SIG-M5 treated with dmso at 0.1 percent for 504 hours (cell line): ENCODE data around the gene ARHGEF3.

Experiments used
- DNase-seq: peaks from one replicate; lab custom pipeline; 2025; ENCODE audit not compliant: unreplicated experiment; lab: John Stamatoyannopoulos, UW

The ARHGEF3 gene, protein sequence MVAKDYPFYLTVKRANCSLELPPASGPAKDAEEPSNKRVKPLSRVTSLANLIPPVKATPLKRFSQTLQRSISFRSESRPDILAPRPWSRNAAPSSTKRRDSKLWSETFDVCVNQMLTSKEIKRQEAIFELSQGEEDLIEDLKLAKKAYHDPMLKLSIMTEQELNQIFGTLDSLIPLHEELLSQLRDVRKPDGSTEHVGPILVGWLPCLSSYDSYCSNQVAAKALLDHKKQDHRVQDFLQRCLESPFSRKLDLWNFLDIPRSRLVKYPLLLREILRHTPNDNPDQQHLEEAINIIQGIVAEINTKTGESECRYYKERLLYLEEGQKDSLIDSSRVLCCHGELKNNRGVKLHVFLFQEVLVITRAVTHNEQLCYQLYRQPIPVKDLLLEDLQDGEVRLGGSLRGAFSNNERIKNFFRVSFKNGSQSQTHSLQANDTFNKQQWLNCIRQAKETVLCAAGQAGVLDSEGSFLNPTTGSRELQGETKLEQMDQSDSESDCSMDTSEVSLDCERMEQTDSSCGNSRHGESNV

DNA sequence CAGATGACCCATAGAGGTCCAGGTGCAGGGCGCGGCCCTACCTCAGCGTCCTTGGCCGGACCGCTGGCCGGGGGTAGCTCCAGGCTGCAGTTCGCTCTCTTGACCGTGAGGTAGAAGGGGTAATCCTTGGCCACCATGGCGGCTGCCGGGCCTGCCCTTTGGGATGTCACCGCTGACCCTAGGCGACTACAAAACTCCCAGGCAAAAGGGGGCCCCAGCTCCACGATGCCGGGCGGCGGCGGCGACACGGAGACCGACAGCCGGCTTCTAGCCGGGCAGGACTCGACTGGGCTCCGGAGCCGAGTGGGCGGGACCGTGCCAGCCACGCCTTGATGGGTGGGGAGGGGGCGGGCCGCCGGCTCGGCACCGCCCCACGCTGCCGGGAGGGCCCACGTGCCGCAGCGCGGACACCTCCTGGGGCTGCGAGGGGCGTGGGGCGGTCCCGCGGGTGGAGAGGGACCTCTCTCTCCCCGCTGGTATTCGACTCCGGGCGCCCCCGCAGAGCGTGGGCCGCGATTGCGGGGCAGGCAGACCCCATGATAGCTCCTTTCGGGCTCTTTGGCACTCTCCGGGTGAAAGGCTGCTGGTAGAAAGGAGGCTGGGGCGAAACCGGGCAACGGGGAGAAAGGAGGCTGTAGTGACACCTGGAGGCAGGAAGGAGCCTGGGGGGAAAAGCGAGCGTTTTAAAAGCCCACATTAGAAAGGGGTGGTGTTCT lies at the start of gene ARHGEF3:
TSS of gene ARHGEF3 (minus strand) at position 288 of the 716 bp plus-strand sequence. CDS start at position 137, 151 bp downstream.
- peak; percentile 81 for DNase-seq

DNA sequence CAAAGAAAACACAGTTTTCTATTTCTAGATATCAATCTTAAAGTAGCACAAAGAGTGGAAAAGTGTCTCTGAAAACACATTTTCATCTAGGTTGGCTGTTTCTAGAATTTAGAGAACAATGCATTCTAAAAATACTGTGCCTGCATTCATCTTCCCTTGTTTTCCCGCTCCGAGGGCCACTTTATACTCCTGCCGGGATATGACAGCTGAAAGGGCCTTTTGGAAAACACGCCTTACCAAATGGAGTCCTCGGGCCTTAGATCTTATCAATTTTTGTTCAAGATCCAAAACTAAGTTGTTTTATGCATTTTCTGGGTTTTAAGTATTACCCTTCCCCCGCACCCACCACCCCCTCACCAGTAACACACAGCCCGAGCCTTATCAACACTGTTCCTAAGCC lies 47.9 kb upstream of the ARHGEF3 start:
- DNase-seq = no peak

DNA sequence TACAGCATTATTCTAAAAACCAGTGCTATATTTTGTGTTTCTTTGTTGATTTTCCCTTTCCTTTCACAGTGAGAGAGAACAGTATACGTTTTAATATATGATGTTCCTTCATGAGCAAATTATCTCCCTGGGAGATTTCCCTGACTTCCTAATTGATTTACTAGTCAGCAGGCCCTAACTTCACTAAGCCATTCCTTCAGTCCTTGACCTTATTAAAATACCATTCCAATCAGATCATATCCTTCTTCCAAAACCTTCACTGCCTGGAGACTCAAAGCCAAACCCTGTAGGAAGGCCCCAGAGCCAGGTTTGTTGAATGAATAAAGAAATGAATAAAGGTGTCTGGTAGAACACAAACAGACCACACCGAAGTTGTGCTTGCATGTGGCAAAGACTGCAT lies 43.8 kb upstream of the ARHGEF3 start:
- no peak for DNase-seq

DNA sequence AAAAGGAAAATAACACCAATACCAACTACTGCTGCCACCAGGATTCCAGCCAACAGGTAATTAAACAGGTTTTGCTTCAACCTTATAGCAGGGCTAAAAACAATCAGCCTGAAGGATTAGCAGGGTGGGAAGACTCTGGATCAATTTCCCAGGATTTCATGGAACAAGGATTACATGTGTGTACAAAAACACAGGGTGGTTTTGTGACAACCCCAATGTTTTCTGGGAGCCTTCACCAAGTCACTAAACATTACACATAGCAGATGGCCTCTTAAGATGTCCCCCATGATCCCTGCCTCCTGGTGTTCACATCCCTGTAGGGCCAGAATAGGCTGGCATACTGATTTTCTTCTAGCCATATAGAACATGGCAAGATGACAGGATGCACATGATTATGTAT lies 42.8 kb upstream of the ARHGEF3 start:
- no peak for DNase-seq

DNA sequence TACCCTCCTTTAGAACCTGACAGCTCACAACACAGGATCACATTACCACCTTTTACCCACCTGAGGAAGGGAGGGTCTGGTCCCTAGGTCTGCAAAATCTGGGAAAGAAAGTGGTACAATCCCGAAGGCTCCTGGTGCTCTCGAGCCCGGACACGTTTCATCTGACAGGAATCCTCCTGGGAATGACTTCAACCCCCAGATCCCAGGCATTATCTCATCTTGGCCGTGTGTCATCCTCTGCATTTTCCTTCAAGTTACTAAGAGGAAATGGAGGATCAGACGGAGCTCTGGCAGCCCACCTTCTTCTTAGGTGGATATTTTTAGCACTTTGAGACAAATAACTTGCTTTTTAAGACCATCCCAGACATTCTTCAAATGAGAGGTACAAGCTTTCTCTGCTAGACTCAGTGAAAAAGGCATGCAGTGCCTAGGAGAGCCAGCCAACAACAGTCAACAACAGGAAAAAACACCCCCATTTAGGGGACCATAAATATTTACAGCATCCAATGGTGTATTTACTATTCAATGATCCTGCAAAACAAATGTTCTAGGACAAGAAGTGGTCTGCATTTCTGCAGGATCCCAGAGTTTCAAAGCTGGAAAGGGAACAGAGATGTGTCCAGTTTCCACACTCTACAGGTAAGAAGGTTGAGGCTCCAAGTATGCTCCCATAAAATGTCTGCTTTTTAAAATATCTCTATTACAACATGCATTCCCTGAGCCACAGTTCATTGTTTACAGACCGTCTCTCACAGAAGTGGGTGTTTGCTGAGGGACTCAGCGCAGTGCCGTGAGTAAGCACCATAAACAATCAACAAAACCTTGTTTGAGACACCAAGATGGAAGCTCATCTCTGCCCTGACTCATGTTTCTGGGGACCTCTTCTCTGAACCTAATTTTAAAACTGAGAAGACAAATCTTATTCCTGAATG lies 38.3 kb upstream of the ARHGEF3 start:
- DNase-seq = no peak

DNA sequence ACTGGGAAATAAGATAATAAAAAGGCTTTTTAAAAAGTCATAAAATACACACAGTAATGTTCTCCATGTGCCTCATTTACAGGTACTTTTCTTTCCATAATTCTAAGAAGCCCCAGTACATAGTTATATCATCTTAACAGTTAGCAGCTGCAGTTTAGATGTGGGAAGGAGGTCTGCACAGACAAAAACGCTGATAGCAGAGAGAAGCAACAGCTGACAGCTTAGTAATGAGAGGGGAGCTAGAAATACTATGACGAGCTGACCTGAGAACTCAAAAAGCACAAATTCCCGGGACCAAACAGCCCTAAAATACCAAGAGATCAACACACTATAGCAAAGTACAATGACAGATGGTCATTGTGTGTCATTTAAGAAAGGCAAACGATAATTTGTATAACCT lies 36.7 kb upstream of the ARHGEF3 start:
- no peak for DNase-seq

DNA sequence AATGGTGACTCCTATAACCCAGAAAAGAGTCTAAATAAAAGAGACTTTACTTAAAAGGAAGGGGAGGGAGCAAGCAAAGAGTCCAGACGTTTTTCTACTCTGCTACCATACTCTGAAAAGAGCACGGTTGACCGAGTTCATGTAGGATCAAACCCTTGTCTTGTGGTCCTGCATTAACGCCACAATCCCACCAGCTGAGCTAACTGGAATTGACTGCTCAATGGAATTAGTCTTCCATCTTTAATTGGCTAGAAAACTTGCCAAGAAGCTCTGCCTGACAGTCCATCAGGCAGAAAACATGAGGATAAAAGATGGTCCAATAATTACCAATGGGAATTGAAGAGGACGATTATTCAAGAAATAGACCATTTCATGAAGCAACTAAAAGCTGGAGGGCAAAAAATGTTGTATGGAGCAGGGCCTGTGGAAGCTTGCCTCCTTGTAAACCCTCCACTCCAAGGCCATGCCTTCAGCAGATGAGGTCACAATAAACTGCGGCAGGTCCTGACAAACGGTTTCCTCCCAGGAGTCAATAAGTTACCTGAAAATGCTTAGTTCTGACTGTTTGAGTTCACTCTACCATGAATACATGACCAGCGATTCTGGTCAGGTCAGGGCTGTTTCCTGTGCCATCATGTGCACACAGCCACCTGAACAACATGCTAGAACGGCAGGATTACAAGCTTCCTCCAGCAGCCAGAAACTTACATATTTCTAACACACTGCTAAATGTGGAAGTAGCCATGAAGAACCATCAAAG lies 35.6 kb upstream of the ARHGEF3 start:
- no peak for DNase-seq

DNA sequence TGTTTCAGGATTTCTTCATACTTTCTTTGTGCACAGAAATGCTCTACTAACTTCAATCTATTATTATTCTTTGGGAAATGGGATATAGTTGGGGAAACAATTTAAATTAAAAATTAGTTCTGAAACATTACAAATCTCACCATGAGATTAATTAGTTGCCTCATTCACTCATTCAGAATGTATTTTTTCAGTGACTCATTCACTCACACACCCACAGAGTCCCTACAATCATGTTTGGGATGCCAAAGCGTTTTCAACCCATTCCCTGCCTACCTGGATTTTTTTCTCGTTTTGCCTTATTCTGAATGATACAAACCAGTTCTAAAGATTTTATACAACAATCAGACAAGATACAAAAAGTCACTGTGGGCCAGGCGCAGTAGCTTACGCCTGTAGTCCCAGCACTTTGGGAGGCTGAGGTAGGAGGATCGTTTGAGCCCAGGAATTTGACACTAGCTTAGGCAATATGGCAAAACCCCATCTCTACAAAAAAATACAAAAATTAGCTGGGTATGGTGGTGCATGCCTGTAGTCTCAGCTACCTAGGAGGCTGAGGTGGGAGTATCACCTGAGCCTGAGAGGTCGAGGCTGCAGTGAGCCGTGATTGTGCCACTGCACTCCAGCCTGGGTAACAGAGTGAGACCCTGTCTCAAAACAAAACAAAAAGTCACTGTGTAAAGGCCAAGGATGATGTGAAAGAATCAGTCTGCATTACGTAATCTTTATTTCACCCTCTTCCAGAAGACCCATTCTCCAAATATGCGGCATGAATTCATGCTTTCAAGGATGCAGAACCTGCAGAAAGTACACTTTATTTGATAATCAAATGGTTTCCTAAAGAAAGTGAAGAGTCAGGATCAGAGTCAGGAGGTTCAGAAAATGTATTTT lies 34.8 kb upstream of the ARHGEF3 start:
- peak; percentile 29 for DNase-seq

DNA sequence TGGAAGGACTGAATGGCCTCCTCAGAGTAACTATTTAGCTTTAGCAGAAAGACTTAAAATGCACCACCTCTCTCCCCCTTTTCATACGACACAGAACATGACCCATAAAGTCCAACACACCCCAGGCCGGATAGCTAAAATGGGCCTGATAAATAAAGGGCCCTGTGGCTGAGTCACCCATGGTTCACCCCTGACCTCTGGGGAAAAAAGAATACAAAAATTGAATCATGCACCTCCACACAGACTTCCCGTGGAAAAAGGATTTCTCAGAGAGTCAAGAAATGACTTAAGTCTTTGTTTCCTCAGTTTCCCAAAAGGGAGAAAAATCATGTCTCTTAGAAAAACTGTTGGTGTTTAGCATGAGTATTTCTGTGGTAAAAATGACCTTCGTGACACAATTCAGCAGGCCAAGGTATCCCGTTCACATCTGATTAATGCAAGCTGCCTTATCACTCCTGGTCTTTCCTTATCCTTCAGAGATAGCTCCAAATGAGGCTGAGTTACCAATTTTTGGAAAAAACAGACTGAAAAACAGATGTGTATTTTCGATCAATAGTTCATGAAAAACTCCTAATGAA lies 34.0 kb upstream of the ARHGEF3 start:
- DNase-seq = no peak

DNA sequence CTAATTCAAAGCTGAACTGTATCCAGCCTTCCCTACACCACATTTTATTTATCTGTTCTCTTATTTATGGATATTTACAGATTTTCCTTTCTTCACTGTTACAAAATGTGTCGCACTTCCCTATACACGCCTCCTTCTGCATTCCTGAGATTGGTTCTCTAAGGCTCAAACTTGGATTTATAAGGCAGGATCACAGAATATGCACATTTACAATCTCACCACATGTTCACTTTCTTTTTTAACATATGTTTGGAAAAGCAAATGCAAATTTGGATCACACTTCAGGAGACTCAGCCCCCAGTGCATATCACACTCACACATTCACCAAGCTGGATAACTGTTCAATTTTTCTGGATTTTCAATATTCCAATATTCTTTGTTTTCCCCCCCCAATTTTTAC lies 31.8 kb upstream of the ARHGEF3 start:
- DNase-seq = no peak

DNA sequence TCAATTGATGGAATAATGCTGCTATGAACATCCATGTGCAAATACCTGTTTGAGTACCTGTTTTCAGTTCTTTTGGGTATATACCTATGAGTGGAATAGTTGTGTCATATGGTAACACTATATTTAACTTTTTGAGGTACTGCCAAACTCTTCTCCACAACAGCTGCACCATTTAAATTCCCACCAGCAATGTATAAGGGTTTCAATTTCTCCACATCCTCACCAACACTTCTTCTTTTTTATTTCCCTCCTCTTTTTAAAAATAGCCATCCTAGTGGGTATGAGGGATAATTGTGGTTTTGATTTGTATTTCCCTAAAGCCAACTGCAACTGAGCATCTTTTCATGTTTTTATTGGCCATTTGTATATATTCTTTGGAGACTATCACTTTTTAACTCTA lies 31.3 kb upstream of the ARHGEF3 start:
- peak; percentile 47 for DNase-seq

DNA sequence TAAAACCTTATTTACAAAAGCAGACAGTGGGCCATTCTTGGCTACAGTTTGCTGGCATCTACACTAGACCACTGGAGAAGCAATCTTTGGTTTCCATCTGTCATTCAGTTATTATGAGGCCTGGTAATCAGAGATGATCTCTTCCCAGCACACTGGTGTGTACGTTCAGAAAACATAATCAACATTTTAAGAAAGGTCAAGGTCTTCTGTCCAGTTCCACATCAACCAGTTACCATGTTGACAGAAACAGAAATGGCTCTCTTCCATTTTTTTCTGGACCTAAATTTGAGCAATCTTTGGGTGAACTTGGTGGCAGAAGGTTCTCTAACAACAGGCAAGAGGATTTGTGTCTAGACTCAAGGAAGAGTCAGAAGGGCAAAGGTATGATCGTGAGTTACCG lies 29.8 kb upstream of the ARHGEF3 start:
- no peak for DNase-seq

DNA sequence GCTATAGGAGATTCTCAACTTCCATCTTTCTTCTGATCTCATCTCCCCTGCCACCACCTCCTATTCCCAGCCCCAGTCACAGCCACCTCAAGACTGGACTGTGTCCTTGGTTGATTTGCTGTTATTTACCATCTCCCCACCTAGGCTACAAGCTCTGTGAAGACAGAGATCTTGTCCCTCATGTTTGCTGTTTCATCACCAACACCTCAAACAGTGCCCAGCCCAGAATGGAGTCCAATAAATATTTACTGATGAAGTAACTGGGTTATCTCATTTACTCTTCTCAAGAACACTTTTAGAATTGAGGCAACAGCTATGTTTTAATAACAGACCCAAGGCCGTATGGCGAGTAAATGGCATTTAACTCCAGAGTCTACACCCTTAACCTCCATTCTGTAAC lies 29.1 kb upstream of the ARHGEF3 start:
- DNase-seq = no peak

DNA sequence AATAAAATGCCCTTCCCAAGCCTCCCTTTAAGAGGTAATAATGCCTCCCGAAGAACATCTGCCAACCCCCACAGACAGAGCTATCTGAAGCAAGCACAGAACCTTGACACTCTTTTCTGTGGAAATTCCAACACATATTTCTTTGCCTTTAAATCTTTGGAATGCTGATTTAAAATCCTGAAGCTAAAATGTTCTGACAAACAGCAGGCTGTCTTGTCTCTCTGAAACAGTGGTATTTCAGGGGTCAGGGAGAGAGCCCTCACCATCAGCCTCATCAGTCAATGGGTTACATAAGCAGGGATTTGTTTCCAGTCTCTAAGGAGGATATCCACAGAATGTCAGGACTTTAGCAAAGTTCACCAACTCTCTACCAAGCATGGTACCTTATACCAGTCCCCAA lies 27.8 kb upstream of the ARHGEF3 start:
- no peak for DNase-seq

DNA sequence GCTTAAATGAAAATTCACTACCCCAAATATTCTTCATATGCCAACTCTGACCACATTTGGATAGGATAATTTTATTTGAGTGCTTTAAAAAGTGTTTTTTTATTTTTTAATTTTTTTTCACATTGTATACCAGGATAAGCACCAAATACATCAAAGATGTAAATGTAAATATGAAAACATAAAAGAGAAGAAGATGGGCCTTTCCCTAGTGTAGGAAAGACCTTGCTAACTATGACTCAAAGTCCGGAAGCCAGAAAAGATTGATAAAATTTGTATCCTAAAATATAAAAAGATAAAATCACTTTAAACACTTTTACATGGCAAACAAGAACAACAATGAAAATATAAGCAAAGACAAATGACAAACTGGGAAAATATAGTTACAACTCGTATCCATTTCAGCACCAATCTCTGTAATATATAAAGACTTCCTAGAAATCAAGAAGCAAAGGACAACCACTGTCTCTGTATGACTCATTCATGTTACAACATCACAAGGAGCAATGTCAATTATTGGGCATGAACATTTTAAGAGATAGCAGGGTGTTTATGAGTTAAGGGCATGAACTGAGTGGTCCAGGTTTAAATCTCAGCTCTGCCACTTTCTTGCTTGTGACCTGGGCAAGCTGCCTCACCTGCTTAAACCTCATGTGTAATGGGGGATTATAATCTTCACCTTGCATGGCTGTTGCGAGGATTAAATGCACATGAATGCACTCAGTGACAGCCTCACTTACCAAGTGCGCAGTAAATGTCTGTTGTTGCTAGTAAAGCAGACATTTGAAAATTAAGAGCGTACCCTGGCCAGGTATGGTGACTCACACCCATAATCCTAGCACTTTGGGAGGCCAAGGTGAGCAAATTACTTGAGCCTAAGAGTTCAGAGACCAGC lies 25.3 kb upstream of the ARHGEF3 start:
- peak; percentile 56 for DNase-seq

DNA sequence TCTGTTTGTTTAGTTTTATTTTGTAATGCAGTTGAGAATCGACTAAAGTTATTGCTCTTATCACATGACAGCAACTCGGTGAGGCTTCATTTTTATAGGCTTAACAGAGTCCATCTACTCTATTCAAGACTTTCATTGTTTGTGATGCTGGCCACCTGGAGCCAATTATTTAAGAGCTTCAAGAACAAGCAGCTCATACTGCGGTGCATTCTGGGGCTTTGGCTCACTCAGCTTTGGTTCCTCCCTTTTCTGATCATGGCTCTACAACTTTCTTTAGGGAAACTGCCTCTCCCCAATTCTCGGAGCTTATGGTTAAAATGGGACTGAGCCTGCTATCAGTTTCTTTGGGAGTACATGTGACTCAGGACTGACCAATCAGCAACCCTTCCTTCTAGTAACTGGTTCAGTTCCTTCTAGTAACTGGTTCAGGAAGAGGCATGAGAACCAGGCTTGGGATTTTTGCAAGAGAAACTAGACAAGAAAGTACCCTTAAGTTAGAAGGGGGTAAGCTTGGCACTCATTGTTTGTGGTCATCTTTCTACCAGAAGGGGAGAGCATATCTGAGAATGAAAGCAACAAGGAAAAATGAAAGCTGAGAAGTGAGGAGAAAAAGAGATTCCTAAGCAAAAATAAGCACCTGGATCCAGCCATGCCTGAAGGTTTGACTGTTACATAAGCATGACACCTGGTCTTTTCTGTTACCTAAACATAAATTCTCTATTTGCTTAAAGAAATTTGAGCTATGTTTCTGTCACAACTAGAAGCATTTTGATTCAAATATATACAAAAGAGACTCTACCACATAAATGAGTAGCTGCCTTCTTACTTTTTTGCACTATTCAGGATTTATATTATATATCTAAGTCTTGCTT lies 24.1 kb upstream of the ARHGEF3 start:
- DNase-seq = peak; percentile 26
